GM08714 (cell line): ENCODE results near the gene RNF39.

Source experiments
- H3K4me3 ChIP-seq: fragments of 200-500 bp; sonication (Bioruptor generic); 2 replicates; pipeline ENCODE4 v1.5.1; 2014; ENCODE audit warnings: mild to moderate bottlenecking, low read length, inconsistent platforms
- ZNF274 ChIP-seq: IDR thresholded peaks from 2 replicates; pipeline ENCODE4 v1.6.1; 2012; ENCODE audit warnings: mild to moderate bottlenecking, low read depth, low read length

Gene RNF39

DNA sequence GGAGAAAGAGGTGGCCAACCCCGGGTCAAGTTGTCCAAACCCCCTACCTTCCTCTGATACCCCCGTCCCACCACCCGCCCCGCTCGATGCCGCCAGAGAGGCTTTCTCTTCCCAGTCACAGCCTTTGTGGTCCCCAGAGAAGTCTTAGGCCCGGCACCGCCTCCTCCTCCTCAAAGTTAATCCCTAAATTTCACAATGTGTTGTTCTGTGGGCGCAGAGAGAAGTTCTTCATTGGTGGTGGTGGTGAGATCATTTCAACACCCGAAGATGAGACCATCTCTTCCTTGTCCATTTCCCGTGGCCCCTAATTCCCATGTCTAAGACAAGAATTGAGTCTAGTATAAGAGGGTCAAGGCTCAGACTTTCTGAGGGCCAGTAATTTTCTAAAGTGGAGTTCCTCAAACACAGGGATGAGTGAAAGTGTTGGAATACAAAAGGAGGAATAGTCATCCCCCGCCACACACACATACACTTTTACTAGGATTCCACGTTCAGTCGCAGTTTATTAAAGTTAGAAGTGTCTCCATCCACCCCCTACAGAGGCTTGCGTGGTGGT is 26.9 kb upstream of the RNF39 start:
- no peak for TF ChIP-seq ZNF274
- H3K4me3 ChIP-seq: no peak overlapping the region

DNA sequence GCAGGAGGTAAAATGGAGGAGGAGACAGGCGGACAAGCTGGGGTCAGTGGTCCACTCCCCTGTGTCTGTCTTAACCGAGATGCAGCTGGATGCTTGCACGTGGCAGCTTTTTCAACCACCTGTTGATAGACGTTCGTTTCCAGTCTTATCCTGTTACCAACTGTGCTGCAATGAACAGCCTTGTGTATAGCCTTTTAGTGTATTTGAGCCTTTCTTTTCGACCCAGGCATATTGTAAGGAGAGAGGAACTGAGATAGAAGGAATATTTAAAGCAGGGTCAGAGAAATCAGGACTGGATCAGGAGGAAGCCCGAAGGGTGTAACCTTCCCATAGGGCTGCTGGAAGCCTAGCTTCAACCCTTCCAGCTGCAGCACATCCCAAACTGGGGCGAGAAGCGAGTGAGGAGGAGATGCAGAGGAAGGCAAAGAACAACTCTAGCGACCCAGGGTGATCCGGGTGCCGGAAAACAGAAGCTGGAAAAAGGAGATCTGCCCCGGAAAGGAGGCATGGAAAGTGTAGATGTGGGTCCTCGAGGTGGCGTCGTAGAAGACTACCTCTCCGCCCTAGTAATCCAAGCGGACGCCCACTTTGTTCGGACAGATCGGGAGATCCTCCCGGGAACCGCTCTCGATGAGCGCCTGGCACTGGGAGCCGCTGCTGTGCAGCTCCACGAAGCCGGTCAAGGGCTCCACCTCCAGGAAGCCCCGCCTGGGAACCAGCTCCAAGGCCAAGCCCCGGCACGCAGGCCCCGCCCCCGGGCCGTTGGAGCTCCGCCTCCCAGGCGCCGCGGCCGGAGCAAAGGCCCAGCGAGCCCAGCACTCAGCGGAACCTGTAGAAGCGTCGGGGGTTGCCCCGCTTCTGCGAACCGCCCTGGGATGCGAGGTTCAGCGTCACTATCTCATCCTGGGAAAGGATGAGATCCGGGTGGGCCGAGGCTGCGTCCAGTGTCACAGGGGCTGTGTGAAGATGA is 26.2 kb upstream of the RNF39 start:
- peak overlapping the region; percentile 16; the same call in 1 of the 2 replicates for H3K4me3 ChIP-seq
- no peak for TF ChIP-seq ZNF274

DNA sequence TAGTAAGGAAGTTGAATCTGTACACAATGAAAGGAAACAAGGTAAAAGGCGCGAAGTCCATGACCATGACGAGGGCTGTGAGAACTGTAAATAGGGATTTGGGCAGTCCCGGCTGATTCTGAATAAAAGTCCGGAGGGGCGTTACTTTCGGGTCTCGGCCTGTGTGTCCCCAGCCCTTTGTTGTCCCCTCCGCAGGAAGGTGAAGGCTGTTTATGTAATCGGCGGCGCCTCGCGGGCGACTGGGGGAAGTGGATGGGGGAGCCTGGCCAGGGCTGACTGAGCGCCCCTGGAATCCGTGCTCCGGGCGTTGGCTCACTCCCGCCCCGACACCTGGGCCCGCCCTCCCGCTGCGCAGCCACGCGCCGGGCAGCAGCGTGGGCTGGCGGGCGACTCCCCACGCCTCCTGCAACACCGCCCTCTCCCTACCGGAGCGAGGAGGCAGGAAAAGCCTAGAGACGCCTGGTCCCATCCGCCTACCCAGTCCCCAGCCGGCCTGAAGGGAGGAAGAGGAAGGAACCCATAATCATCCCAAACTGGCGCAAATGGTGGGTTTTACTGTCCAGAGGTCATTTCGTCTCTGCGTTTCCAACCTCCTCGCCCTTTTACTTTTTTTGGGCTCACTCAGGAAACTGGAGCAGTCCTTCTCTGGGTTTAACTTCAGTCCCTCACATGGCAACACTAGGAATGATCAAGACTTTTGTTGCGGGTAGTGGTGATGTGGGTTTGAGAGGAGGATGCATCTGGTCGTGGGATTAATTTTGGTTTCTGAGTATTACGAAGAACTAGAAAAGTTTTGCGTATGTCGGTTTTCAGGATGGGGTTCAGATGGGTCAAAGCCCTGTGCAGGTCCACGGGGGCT is 25.2 kb upstream of the RNF39 start:
- no peak for TF ChIP-seq ZNF274
- H3K4me3 ChIP-seq: peak overlapping the region; percentile 23; the same call in 1 of the 2 replicates

DNA sequence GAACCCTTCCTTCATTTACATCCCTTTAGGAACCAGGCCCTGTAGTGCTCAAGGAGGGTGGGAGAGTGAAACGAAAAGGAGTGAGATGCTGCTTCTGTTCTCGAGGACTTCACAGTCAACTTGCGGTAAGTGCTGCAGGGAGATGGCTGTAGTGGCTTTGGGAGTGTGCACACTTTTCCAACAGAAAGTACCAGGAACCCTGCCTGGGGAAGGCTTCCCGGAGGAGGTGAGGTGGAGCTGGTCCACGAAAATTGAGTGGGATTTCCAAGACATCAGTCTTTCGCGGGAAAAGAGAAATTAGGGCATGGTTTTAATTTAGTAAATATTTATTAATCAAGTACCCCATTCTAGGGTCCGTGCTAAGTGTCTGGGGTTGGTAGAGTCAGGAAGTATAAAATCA is 24.6 kb upstream of the RNF39 start:
- no peak overlapping the region for H3K4me3 ChIP-seq
- no peak for TF ChIP-seq ZNF274

DNA sequence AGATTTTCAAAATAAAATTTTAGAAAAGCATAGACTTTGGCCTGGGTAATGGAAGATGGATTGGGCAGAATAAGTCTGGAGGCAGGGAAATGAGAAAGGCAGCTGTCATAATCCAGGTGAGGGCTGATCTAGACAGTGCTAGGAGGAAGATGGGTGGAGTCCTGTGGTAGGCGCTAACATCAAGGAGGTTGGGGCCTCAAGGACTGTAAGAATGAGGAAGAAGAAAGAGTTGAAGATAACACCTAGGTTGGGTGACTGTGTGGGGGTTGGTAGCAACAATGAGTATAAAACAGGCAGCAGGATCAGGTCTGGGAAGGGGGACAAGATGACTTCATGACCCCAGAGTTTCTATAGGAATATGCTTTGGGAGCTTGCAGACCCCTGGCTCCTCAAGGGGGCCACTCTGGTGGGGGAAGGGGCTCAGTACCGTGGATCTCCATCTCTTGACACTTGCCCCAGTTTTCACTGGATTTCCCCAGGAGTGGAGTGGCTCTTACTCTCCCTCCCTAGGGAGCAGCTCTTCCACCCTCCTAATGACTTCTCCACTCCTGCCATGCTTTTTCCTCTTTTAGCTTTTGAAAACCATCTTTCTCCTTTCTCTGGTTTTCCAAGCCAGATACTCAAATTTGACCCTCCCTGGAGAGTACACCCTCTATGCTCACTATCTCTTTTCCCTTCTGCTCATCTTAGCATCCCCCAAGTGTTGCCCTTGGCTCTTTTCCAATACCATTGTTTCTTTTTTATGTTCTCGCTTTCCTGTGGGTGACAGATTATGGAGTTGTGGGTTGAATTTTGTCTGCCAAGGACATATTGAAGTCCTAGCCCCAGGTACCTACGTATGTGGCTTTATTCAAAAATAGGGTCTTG is 22.6 kb upstream of the RNF39 start:
- H3K4me3 ChIP-seq: no peak overlapping the region
- no peak for TF ChIP-seq ZNF274

DNA sequence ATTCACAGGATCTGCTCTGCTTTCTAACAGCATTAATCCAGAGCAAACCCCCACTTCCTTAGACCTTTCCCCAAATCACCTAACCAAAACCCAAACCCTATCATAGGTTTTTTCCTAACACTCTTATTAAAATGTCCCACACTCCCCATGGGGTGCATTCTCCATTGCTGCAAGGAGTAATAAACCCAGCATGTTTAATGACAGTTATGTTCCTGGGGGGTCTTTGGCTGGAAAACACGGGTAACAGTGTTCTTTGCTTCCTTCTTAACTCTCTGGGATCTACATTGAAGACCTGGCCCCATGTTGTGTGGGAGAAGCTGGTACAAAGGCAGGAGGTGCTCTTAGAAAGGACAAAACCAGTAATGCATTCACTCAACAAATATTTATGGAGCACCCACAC is 21.3 kb upstream of the RNF39 start:
- no peak for TF ChIP-seq ZNF274
- no peak overlapping the region for H3K4me3 ChIP-seq

DNA sequence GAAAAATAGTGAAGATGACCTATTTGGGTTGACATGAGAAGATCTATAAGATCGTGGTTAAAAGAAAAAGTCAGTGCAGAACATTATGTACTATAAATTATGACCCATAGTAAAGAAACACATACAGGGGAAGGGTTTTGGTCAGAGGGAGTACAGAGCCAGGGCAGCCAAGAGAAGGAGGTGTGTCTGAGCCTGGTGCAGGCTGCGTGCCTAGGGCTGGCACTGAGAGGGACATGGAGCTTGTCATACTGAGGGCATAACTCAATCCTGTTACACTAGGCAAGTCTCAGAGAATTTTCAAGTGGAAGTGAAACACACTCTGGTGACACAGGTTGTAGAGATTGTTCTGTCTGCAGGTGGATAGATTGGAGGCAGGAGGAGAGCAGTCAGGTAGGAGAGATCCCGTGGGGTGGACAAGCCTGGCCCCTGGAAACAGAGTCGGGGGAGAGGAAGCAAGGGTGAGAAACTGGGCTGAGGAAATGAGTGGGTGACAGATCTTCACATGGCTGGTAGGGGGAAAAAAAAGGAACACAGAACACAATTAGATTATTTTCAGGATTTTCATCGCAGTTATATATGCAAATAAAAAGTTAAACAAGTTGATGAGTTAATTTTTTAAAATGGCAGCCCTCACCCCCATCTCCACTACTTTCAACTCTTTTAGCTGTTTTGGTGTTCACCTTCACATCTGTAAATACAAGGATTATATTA is 18.5 kb upstream of the RNF39 start:
- H3K4me3 ChIP-seq: no peak overlapping the region
- no peak for TF ChIP-seq ZNF274

DNA sequence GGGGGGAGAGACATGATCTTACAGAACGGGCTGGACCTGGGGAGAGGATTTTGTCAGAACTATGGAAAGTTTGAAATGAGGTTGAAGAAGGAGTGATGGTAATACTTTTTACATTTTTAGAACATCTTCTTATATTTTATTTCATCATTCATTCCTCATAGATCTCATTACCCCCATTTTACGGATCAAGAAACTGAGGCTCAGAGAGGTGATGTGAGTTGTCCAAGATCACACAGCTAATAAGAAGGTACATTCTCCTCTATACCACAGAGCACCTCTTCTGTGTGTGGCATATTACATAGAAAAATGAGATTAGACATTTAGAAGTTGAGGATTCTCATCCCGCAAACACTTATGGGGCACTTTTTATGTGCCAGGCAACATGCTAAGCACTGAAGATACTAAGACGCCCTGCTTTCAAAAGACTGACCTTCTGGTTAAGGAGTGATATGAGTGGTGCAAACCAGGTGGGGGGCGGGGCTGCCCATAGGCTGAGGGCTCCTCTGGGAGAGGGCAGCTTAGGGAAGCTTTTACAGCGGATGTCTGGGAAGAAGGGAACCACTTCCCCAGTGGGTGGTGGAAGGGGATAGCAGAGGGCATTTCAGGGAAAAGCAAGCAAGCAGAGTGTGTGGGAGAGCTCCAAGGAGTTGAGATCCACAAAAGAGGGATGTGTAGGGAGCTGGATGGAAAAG is 17.4 kb upstream of the RNF39 start:
- no peak overlapping the region for H3K4me3 ChIP-seq
- no peak for TF ChIP-seq ZNF274

DNA sequence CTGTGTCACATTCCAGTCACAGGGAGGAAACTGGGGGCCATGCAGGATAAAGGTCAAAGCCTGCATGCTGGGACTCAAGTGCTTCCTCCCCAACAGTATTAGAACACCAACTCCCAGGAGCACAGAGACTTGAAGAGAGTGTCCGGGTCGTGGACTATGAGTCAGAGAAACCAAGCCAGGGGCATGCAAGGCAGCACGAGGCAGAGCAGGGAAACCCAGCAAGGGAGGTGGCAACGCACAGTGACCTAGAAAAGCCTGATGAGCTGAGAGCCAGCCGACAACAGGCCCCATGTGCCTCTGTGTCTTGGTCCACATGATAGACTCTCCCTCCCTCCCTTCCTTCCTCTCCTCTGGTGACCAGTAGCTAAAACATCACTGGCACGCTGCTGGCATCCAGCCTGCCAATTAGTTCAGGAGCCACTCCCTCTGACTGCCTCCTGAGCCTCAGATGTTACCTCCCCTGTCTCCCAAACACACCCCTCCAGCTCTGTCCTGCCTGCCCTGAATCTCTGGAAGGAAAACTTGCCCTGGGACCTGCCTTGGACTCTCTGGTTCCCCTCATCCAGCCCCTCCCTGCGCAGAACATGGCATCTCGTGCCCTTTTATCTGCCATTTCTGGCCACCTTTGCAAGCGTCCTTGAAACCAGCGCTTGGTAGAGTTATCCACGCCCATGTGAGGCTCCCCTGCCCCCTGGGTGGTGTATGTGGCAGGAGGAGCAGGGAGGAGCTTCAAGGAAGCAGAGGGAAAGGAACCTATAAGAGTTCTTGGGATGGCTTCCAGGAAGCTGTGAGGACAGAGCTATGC is 16.2 kb upstream of the RNF39 start:
- H3K4me3 ChIP-seq: no peak overlapping the region
- no peak for TF ChIP-seq ZNF274

DNA sequence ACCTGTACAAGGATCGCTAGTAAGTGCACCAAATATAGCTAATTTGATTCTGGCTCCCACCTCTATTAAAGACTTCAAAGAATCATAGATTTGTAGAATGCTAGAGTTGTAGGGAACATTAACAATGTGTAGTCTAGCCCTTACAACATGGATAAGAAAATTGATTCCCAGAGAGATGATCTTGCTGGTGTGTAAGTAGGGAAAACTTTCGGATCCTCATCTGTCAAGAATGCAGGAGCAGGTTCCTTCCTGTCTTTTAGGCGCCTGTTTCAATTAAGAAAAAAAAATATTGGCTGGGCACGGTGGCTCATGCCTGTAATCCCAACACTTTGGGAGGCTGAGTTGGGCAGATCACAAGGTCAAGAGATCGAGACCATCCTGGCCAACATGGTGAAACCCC is 12.3 kb upstream of the RNF39 start:
- no peak for TF ChIP-seq ZNF274
- H3K4me3 ChIP-seq: no peak overlapping the region

DNA sequence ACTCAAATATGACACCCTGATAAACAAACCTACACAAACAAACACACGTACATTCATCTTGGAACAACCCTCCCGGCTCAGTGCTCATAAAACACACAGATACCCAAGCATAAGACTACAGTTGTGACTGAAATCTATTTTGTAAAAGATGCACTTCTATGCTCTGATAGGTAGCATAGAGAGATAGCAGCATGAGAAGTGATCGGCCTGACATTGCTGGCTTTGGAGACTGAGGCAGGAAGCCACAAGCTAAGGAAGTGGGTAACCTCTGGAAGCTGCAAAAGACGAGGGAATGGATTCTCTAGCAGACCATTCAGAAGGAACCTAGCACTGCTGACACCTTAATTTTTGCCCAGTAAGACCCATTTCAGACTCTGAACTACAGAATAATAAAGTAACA is 1.6 kb upstream of the RNF39 start:
- H3K4me3 ChIP-seq: no peak overlapping the region
- TF ChIP-seq ZNF274: no peak
